Measurements from ENCODE around the gene TSHZ1. TPM values are rescaled to one million over a fixed set of nuclear protein-coding genes. Genes with fewer than 3 reads are reported as not detected.

The TSHZ1 gene
- total RNA-seq, 4 donors from 2014 or later = 5.4 to 20.2 (median 13.7) TPM

- intact Hi-C loops (cut with DNase I) = no loop called here
- no peak for DNase-seq
- Histone ChIP-seq H3K4me1 (peaks cover 24 to 100% (median 62%) of the 10 kb centered on the region in 3 donors), H3K27ac (peak overlapping the region in 3 of 4 donors; percentile 45 to 94 (median 60)), H3K9me3 (no peaks in the 10 kb centered on the region), H3K4me3 (no peak overlapping the region), H3K27me3 (no peaks in the 10 kb centered on the region), H3K36me3 (no peaks in the 10 kb centered on the region)
- 33 to 44% methylated on average over 1 of the region's 1 CpG for WGBS, 2 donors
- TF ChIP-seq POLR2A (IDR thresholded peaks at IDR 0.05) (no peak), CTCF (IDR thresholded peaks at IDR 0.05) (no peak)
Measured at GRCh38 chr18:75221397-75221796, 10.8 kb downstream of the TSHZ1 start.

- WGBS, 2 donors = 61% methylated on average over 7 of the region's 7 CpGs
- Histone ChIP-seq H3K4me1 (peaks cover 24 to 100% (median 56%) of the 10 kb centered on the region in 3 donors), H3K4me3 (no peak overlapping the region), H3K27ac (peak overlapping the region in 2 of 4 donors; percentile 60 to 94), H3K36me3 (no peaks in the 10 kb centered on the region), H3K9me3 (no peaks in the 10 kb centered on the region), H3K27me3 (no peaks in the 10 kb centered on the region)
- intact Hi-C loops (cut with DNase I) = no loop called here
- DNase-seq = no peak
- TF ChIP-seq CTCF (IDR thresholded peaks at IDR 0.05) (no peak), POLR2A (IDR thresholded peaks at IDR 0.05) (no peak)
Measured at GRCh38 chr18:75221897-75222296, 11.3 kb downstream of the TSHZ1 start.

GRCh38 chr18:75222407-75222806 is 11.8 kb downstream of the TSHZ1 start:
- no peak for TF ChIP-seq CTCF (IDR thresholded peaks at IDR 0.05)
- no peak for TF ChIP-seq POLR2A (IDR thresholded peaks at IDR 0.05)
- no peaks in the 10 kb centered on the region for H3K27me3 ChIP-seq
- peaks cover 21 to 100% (median 55%) of the 10 kb centered on the region in 3 donors for H3K4me1 ChIP-seq
- H3K4me3 ChIP-seq = no peak overlapping the region
- intact Hi-C loops (cut with DNase I) = no loop called here
- WGBS, 2 donors = 65 to 69% methylated on average over 10 of the region's 10 CpGs
- no peaks in the 10 kb centered on the region for H3K9me3 ChIP-seq
- H3K27ac ChIP-seq = peak overlapping the region in 3 of 4 donors; percentile 7 to 94 (median 60)
- no peak for DNase-seq
- H3K36me3 ChIP-seq = no peaks in the 10 kb centered on the region

GRCh38 chr18:75223687-75224347 is 13.2 kb downstream of the TSHZ1 start:
- H3K36me3 ChIP-seq = no peaks in the 10 kb centered on the region
- TF ChIP-seq CTCF (IDR thresholded peaks at IDR 0.05) = no peak
- TF ChIP-seq POLR2A (IDR thresholded peaks at IDR 0.05) = no peak
- no peaks in the 10 kb centered on the region for H3K9me3 ChIP-seq
- intact Hi-C loops (cut with DNase I) = no loop called here
- WGBS, 2 donors = 32 to 46% methylated on average over 9 of the region's 9 CpGs
- no peaks in the 10 kb centered on the region for H3K27me3 ChIP-seq
- H3K4me1 ChIP-seq = peaks cover 18 to 98% (median 49%) of the 10 kb centered on the region in 3 donors
- DNase-seq = no peak
- no peak overlapping the region for H3K4me3 ChIP-seq
- peak overlapping the region in 3 of 4 donors; percentile 59 to 94 (median 60) for H3K27ac ChIP-seq

- Histone ChIP-seq H3K27me3 (no peaks in the 10 kb centered on the region), H3K4me3 (peak overlapping the region in 3 of 4 donors; percentile 13 to 51 (median 16)), H3K4me1 (peaks cover 18 to 90% (median 38%) of the 10 kb centered on the region in 3 donors), H3K27ac (peak overlapping the region in 3 of 4 donors; percentile 53 to 64 (median 59)), H3K9me3 (no peaks in the 10 kb centered on the region), H3K36me3 (peaks cover 0 to 10% (median 0%) of the 10 kb centered on the region in 3 donors)
- 24 to 32% methylated on average over 7 to 10 of the region's 11 CpGs for WGBS, 2 donors
- TF ChIP-seq CTCF (IDR thresholded peaks at IDR 0.05) (no peak), POLR2A (IDR thresholded peaks at IDR 0.05) (no peak)
- intact Hi-C loops (cut with DNase I) = no loop called here
- DNase-seq = no peak
Measured at GRCh38 chr18:75226286-75226955, 15.8 kb downstream of the TSHZ1 start.

All from esophagus squamous epithelium (tissue), 5 donors.